MCF 10A (cell line): ENCODE results near the gene NELL1. TPM values are rescaled to one million over a fixed set of nuclear protein-coding genes. Genes with fewer than 3 reads are reported as not detected.

ENCODE experiments used
- BruUV-seq: library from RNA; stranded (reverse); fragments of 400-500 nt; replicated peaks from 2 replicates; lab custom pipeline; 2021; lab: Mats Ljungman, UMichigan
- CTCF ChIA-PET: fragments of 300-600 bp; sonication (Branson Sonifier 250); formaldehyde crosslinking; extraction: SDS; loops from one replicate; lab custom pipeline; 2021; ENCODE audit warnings: antibody characterized with exemption, inconsistent platforms; lab: Yijun Ruan, JAX
- POLR2A ChIA-PET: fragments of 300-600, 350-650 bp; sonication (Branson Sonifier 250); formaldehyde crosslinking; extraction: SDS; loops from one replicate; lab custom pipeline; 2020; ENCODE audit warnings: antibody characterized with exemption, inconsistent platforms; lab: Yijun Ruan, JAX
- DNase-seq: peaks from one replicate; pipeline ENCODE4 v3.0.0-alpha.2; 2018; ENCODE audit not compliant: unreplicated experiment
- H3K27ac Mint-ChIP-seq: one replicate; pipeline ENCODE4 v1.8.0; 2022; ENCODE audit warnings: mild to moderate bottlenecking, low read depth, mixed read lengths; ENCODE audit not compliant: unreplicated experiment
- H3K27me3 Mint-ChIP-seq: one replicate; pipeline ENCODE4 v1.8.0; 2022; ENCODE audit warnings: mixed read lengths; ENCODE audit not compliant: insufficient read depth, unreplicated experiment
- H3K36me3 Mint-ChIP-seq: one replicate; pipeline ENCODE4 v1.8.0; 2022; ENCODE audit warnings: mild to moderate bottlenecking, moderate library complexity, mixed read lengths; ENCODE audit not compliant: insufficient read depth, unreplicated experiment
- H3K4me1 Mint-ChIP-seq: one replicate; pipeline ENCODE4 v1.8.0; 2022; ENCODE audit warnings: mixed read lengths; ENCODE audit not compliant: insufficient read depth, unreplicated experiment
- H3K4me3 Mint-ChIP-seq: one replicate; pipeline ENCODE4 v1.8.0; 2022; ENCODE audit warnings: mild to moderate bottlenecking, moderate library complexity, mixed read lengths; ENCODE audit not compliant: unreplicated experiment
- H3K9me3 Mint-ChIP-seq: one replicate; pipeline ENCODE4 v1.8.0; 2022; ENCODE audit warnings: mixed read lengths; ENCODE audit not compliant: unreplicated experiment
- CTCF ChIP-seq: fragments of 200-600 bp; IDR thresholded peaks from one replicate; pipeline ENCODE4 v1.8.0; 2022; ENCODE audit warnings: antibody characterized with exemption, mild to moderate bottlenecking; ENCODE audit not compliant: unreplicated experiment
- intact Hi-C: fragments of 100-400 bp; cut with micrococcal nuclease; formaldehyde crosslinking; loops from 2 replicates; pipeline ENCODE4 v1.14.1; 2022
- total RNA-seq: library from RNA; stranded (reverse); gene quantifications from 2 replicates; pipeline ENCODE4 v1.2.3, GENCODE V29; 2022

The NELL1 gene
- total RNA-seq, 1 experiment from 2014 or later: not detected

DNA sequence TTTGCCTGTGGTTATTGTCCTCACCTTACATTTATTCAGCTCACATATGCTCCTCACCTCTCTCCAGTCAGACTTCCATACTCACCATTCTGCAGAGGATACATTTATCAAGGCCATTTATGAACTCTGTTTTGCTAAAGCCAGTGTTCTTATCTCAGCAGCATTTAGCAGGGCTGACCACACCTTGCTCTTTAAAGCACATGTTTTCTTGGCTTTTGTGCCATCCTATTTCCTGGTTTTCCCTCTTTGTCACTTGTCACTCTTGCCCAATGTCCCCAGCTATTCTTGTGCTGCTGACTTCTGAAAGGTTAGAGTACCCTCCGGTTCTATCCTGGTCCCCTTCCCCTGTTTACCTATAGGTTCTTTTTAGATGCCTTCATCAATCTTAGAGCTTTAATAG, 446.6 kb downstream of the NELL1 start:
- CTCF ChIA-PET: interaction anchor here (1.2 kb wide), 1 partner anchor 28 kb away, joined by 5 read pairs; no protein-coding TSS in a partner anchor
- BruUV-seq: no TSS peak
- Mint-ChIP-seq H3K4me3 (no peak overlapping the region), H3K4me1 (no peaks in the 10 kb centered on the region), H3K27ac (no peak overlapping the region), H3K27me3 (no peaks in the 10 kb centered on the region), H3K36me3 (no peaks in the 10 kb centered on the region), H3K9me3 (peaks cover 42% of the 10 kb centered on the region)
- intact Hi-C loops: no loop called here
- POLR2A ChIA-PET: interaction anchor here (0.6 kb wide), 1 partner anchor 849 kb away, joined by 3 read pairs; no protein-coding TSS in a partner anchor
- DNase-seq: no peak
- no peak for TF ChIP-seq CTCF

GRCh38 chr11:21119411-21119810, 450.0 kb downstream of the NELL1 start:
- Mint-ChIP-seq H3K4me1 (no peaks in the 10 kb centered on the region), H3K27me3 (no peaks in the 10 kb centered on the region), H3K36me3 (no peaks in the 10 kb centered on the region), H3K4me3 (no peak overlapping the region), H3K27ac (no peak overlapping the region), H3K9me3 (peaks cover 23% of the 10 kb centered on the region)
- no peak for TF ChIP-seq CTCF
- ChIA-PET POLR2A (no interaction called here), CTCF (no interaction called here)
- intact Hi-C loops: no loop called here
- no peak for DNase-seq
- BruUV-seq: no TSS peak

GRCh38 chr11:21121991-21122390, 452.6 kb downstream of the NELL1 start:
- intact Hi-C loops: no loop called here
- CTCF ChIA-PET: no interaction called here
- Mint-ChIP-seq H3K9me3 (peaks cover 5% of the 10 kb centered on the region), H3K4me3 (no peak overlapping the region), H3K36me3 (no peaks in the 10 kb centered on the region), H3K27me3 (no peaks in the 10 kb centered on the region), H3K4me1 (no peaks in the 10 kb centered on the region), H3K27ac (no peak overlapping the region)
- DNase-seq: no peak
- POLR2A ChIA-PET: no interaction called here
- TF ChIP-seq CTCF: no peak
- no TSS peak for BruUV-seq

- no peak overlapping the region for H3K4me3 Mint-ChIP-seq
- no TSS peak for BruUV-seq
- peaks cover 5% of the 10 kb centered on the region for H3K36me3 Mint-ChIP-seq
- ChIA-PET CTCF (no interaction called here), POLR2A (no interaction called here)
- intact Hi-C loops: no loop called here
- peaks cover 6% of the 10 kb centered on the region for H3K9me3 Mint-ChIP-seq
- no peak for TF ChIP-seq CTCF
- no peaks in the 10 kb centered on the region for H3K27me3 Mint-ChIP-seq
- no peak for DNase-seq
- H3K4me1 Mint-ChIP-seq: no peaks in the 10 kb centered on the region
- H3K27ac Mint-ChIP-seq: no peak overlapping the region
Measured at GRCh38 chr11:21122523-21122922, 453.1 kb downstream of the NELL1 start.
